K562 (cell line): ENCODE results near the gene PIP5K1B. TPM values are rescaled to one million over a fixed set of nuclear protein-coding genes. Genes with fewer than 3 reads are reported as not detected.

ENCODE experiments used
- ATAC-seq: fragments of 200-7000 bp; cut with Tn5 transposase; 3 replicates; pipeline ENCODE4 v1.9.1; 2020; ENCODE audit warnings: moderate library complexity
- BruUV-seq: library from RNA; stranded (reverse); fragments of 400-500 nt; replicated peaks from 2 replicates; lab custom pipeline; 2021; lab: Mats Ljungman, UMichigan
- CTCF ChIA-PET: fragments of 300-600 bp; formaldehyde crosslinking; extraction: SDS; loops from one replicate; lab custom pipeline; 2021; ENCODE audit warnings: low intra/inter-chr PET ratio; lab: Yijun Ruan, JAX
- POLR2A ChIA-PET: fragments of 300-600, 350-650 bp; sonication (Branson Sonifier 250); formaldehyde crosslinking; extraction: SDS; loops from one replicate; lab custom pipeline; 2021; ENCODE audit warnings: antibody characterized with exemption, inconsistent platforms; lab: Yijun Ruan, JAX
- DNase-seq, 4 experiments: peaks; one replicate each; pipeline versions ENCODE4 v3.0.0 to v3.0.0-alpha.2; 2011 to 2018; ENCODE audit warnings: low spot score in 3 of 4, mixed read lengths in 3 of 4; ENCODE audit errors: extremely low read depth in 1 of 4
- FAIRE-seq: peaks from 2 replicates; lab custom pipeline; 2011; peaks lifted over from hg19 to GRCh38; lab: Jason Lieb, UNC
- H2AFZ ChIP-seq: 2 replicates; pipeline ENCODE4 v1.6.0; 2011; ENCODE audit warnings: low read depth, low read length, control low read depth, inconsistent platforms
- H3K27ac ChIP-seq: fragments of 200-600 bp; 3 replicates; pipeline ENCODE4 v1.8.0; 2011; ENCODE audit warnings: low read depth, mild to moderate bottlenecking, control low read depth, inconsistent platforms, low read length, moderate library complexity, mixed read lengths; ENCODE audit errors: extremely low read depth
- H3K27me3 ChIP-seq, 2 experiments: fragments of 300-600 bp in 1 of 2; 2 replicates in 1 of 2; 3 replicates in 1 of 2; pipeline versions ENCODE4 v1.6.0 to v1.8.0; 2011; ENCODE audit warnings: inconsistent platforms in 2 of 2, low read length in 2 of 2, mild to moderate bottlenecking in 1 of 2, mixed read lengths in 1 of 2, moderate library complexity in 1 of 2; ENCODE audit not compliant: control insufficient read depth in 2 of 2, insufficient read depth in 2 of 2
- H3K36me3 ChIP-seq: fragments of 300-600 bp; 3 replicates; pipeline ENCODE4 v1.8.0; 2011; ENCODE audit warnings: mild to moderate bottlenecking, low read length, inconsistent platforms; ENCODE audit not compliant: control insufficient read depth, insufficient read depth
- H3K4me1 ChIP-seq, 2 experiments: fragments of 200-600 bp in 1 of 2; replicated peaks in 1 of 2; 2 replicates in 1 of 2; 3 replicates in 1 of 2; pipeline versions ENCODE4 v1.5.1 to v1.8.0; 2011; ENCODE audit warnings: inconsistent platforms in 2 of 2, low read length in 2 of 2, mild to moderate bottlenecking in 1 of 2, mixed read lengths in 1 of 2, moderate library complexity in 1 of 2; ENCODE audit not compliant: control insufficient read depth in 2 of 2, insufficient read depth in 2 of 2
- H3K4me2 ChIP-seq: 2 replicates; pipeline ENCODE4 v1.6.1; 2011; ENCODE audit warnings: low read length, control low read depth, inconsistent platforms, mixed read lengths; ENCODE audit not compliant: insufficient read depth
- H3K4me3 ChIP-seq: fragments of 200-600 bp; sonication (generic), shearing (Covaris generic); 2 replicates; pipeline ENCODE4 v1.5.1; 2016; ENCODE audit warnings: control low read depth, inconsistent platforms
- H3K79me2 ChIP-seq: fragments of 200-600 bp; 3 replicates; pipeline ENCODE4 v1.8.0; 2011; ENCODE audit warnings: low read length, inconsistent platforms; ENCODE audit not compliant: control insufficient read depth, insufficient read depth
- H3K9ac ChIP-seq, 2 experiments: 2 replicates each; pipeline versions ENCODE4 v1.6.0 to v1.6.1; 2011; ENCODE audit warnings: low read depth in 2 of 2, low read length in 2 of 2, control low read depth in 1 of 2, inconsistent platforms in 1 of 2, mild to moderate bottlenecking in 1 of 2, mixed read lengths in 1 of 2; ENCODE audit not compliant: insufficient read depth in 1 of 2
- H3K9me1 ChIP-seq: one replicate; pipeline ENCODE4 v1.6.0; 2011; ENCODE audit warnings: inconsistent platforms, mild to moderate bottlenecking, low read length, moderate library complexity; ENCODE audit not compliant: control insufficient read depth, insufficient read depth
- H3K9me3 ChIP-seq: replicated peaks from 2 replicates; pipeline ENCODE4 v1.5.1; 2011; ENCODE audit warnings: low read depth, low read length, inconsistent platforms; ENCODE audit not compliant: control insufficient read depth, insufficient read depth
- H4K20me1 ChIP-seq: replicated peaks from 2 replicates; pipeline ENCODE4 v1.6.1; 2011; ENCODE audit warnings: low read length, inconsistent platforms, mixed read lengths; ENCODE audit not compliant: control insufficient read depth, insufficient read depth
- FUS ChIP-seq: fragments of 200-400 bp; formaldehyde crosslinking; optimal IDR thresholded peaks from 2 replicates; pipeline ENCODE3; 2017; ENCODE audit warnings: low read depth, low read length
- GMEB1 ChIP-seq: fragments of 250-450 bp; sonication (Bioruptor Pico); IDR thresholded peaks from 2 replicates; pipeline ENCODE4 v1.4.0; 2020; ENCODE audit warnings: mild to moderate bottlenecking
- MCM3 ChIP-seq: fragments of 450-650 bp; IDR thresholded peaks from 2 replicates; pipeline ENCODE4 v1.6.1; 2016
- NFIC ChIP-seq: fragments of 450-650 bp; IDR thresholded peaks from 2 replicates; pipeline ENCODE4 v1.6.1; 2017; ENCODE audit warnings: mild to moderate bottlenecking, inconsistent platforms
- PBX2 ChIP-seq, 2 experiments: IDR thresholded peaks in 1 of 2; conservative IDR thresholded peaks in 1 of 2; 2 replicates each; pipeline ENCODE4 v1.6.1; 2016; ENCODE audit warnings: low read depth in 2 of 2, mild to moderate bottlenecking in 1 of 2, missing compliant biosample characterization in 1 of 2, missing genetic modification characterization in 1 of 2, moderate library complexity in 1 of 2
- PHB2 ChIP-seq: fragments of 450-650 bp; IDR thresholded peaks from 2 replicates; pipeline ENCODE4 v1.6.1; 2017; ENCODE audit warnings: low read depth
- SETDB1 ChIP-seq: IDR thresholded peaks from one replicate; pipeline ENCODE4 v1.6.1; 2012; ENCODE audit warnings: low read length, control low read depth, inconsistent platforms
- SMAD3 ChIP-seq: fragments of 450-650 bp; formaldehyde crosslinking; conservative IDR thresholded peaks from 2 replicates; pipeline ENCODE4 v1.4.0; 2020; ENCODE audit warnings: mild to moderate bottlenecking
- TAF1 ChIP-seq: IDR thresholded peaks from 2 replicates; pipeline ENCODE4 v1.6.1; 2011; ENCODE audit warnings: mild to moderate bottlenecking, low read length, moderate library complexity; ENCODE audit not compliant: insufficient read depth, control insufficient read depth, severe bottlenecking; ENCODE audit errors: extremely low read depth
- TAL1 ChIP-seq: fragments of 450-650 bp; IDR thresholded peaks from 2 replicates; pipeline ENCODE4 v1.6.1; 2016; ENCODE audit warnings: mild to moderate bottlenecking
- TCF15 ChIP-seq: fragments of 250-450 bp; sonication (Bioruptor Pico); IDR thresholded peaks from 2 replicates; pipeline ENCODE4 v1.8.0; 2022; ENCODE audit warnings: moderate library complexity, mild to moderate bottlenecking, inconsistent platforms
- WHSC1 ChIP-seq: IDR thresholded peaks from one replicate; pipeline ENCODE4 v1.6.1; 2012; ENCODE audit warnings: low read length, control low read depth, inconsistent platforms
- ZBED1 ChIP-seq: IDR thresholded peaks from 2 replicates; pipeline ENCODE4 v1.6.1; 2014
- ZNF121 ChIP-seq: sonication (generic); formaldehyde crosslinking; conservative IDR thresholded peaks from 2 replicates; pipeline ENCODE4 v1.8.0; 2022; ENCODE audit warnings: missing genetic modification reagents
- ZNF586 ChIP-seq: fragments of 450-650 bp; formaldehyde crosslinking; conservative IDR thresholded peaks from 2 replicates; pipeline ENCODE4 v1.4.0; 2020; ENCODE audit warnings: mild to moderate bottlenecking, moderate library complexity
- WGBS: fragments of 100-300 bp; shearing (Covaris generic); methylation state at CpG from one replicate; pipeline ENCODE4 v1.1.6; 2016; ENCODE audit warnings: low coverage, mixed read lengths; ENCODE audit not compliant: insufficient coverage; ENCODE audit errors: missing lambda C conversion rate; 5-methylcytosine and 5-hydroxymethylcytosine counted together
- in situ Hi-C: fragments of 300-500 bp; cut with MboI; formaldehyde crosslinking; loops from 4 replicates; pipeline ENCODE4 v1.15.0; 2018; ENCODE audit warnings: inconsistent platforms, mixed read lengths
- intact Hi-C: fragments of 100-400 bp; cut with micrococcal nuclease; formaldehyde crosslinking; loops from 2 replicates; pipeline ENCODE4 v1.14.2; 2022
- polyA plus RNA-seq, 8 experiments: library from polyadenylated mRNA; depleted of rRNA in 4 of 8; stranded (reverse) in 5 of 8; unstranded in 3 of 8; fragments of >200 nt; fragmentation: Nextera tagmentation in 2 of 8; fragmentation: Illumina TruSeq in 1 of 8; extraction: Ambion mirVana in 2 of 8; extraction: Trizol in 1 of 8; gene quantifications; 2 replicates each; pipeline versions ENCODE4 v1.2.1 to v1.2.3, GENCODE V29; 2011 to 2014; ENCODE audit warnings: inconsistent platforms in 1 of 8, missing spikeins in 1 of 8
- total RNA-seq, 7 experiments: library from RNA; depleted of rRNA in 6 of 7; stranded (reverse); fragments of >200 nt in 6 of 7; fragmentation: Illumina TruSeq in 2 of 7; extraction: Trizol in 2 of 7; gene quantifications; 2 replicates each; pipeline versions ENCODE4 v1.2.1 to v1.2.3, GENCODE V29; 2011 to 2021; ENCODE audit warnings: low replicate concordance in 1 of 7

Gene PIP5K1B
- total and polyA plus RNA-seq, 9 of the 15 experiments (the other 6 are each of a cell fraction or from before 2014, with no cell fraction given), result 3.1 to 12.9 (median 7.4) TPM

GRCh38 chr9:68795411-68795810 is 90.4 kb downstream of the PIP5K1B start (continued):
- TF ChIP-seq PBX2 (CRISPR knock-in tag; IDR thresholded peaks at IDR 0.05; ENCODE audit: low read depth) (no peak), PBX2 (tag; conservative IDR thresholded peaks at IDR 0.05; ENCODE audit: low read depth) (no peak), TCF15 (CRISPR knock-in tag) (no peak)

- Histone ChIP-seq H2AFZ (no peak overlapping the region), H3K27me3 (no peaks in the 10 kb centered on the region), H3K27ac (no peak overlapping the region), H3K36me3 (no peaks in the 10 kb centered on the region), H3K9me1 (no peaks in the 10 kb centered on the region), H3K4me1 (peaks cover 0 to 21% of the 10 kb centered on the region in 2 experiments; a peak in 3 of 5 replicates), H3K9ac (no peak overlapping the region), H3K4me2 (no peak overlapping the region), H3K4me3 (no peak overlapping the region), H3K9me3 (no peaks in the 10 kb centered on the region), H4K20me1 (0 out of 2 replicates have a peak, but pooled peaks cover 4% of the 10 kb centered on the region), H3K79me2 (peaks cover 6% of the 10 kb centered on the region; the same call in 2 of the 3 replicates)
- ATAC-seq (no peak), DNase-seq (no peak), FAIRE-seq (no peak)
- CTCF ChIA-PET, result no interaction called here
- TF ChIP-seq PHB2, result no peak
- no peak for TF ChIP-seq FUS
- no peak for TF ChIP-seq ZNF121 (CRISPR knock-in tag)
- TF ChIP-seq NFIC, result no peak
- no peak for TF ChIP-seq SMAD3 (CRISPR knock-in tag)
- no peak for TF ChIP-seq SETDB1
- TF ChIP-seq ZNF586 (CRISPR knock-in tag), result no peak
- TF ChIP-seq TAF1, result no peak
- TF ChIP-seq WHSC1, result no peak
- no peak for TF ChIP-seq GMEB1
- no peak for TF ChIP-seq MCM3
- no peak for TF ChIP-seq TAL1
- no peak for TF ChIP-seq ZBED1
- intact Hi-C loops (no loop called here), in situ Hi-C loops (no loop called here)
- POLR2A ChIA-PET, result no interaction called here
- WGBS, result 82% methylated on average over 3 of the region's 3 CpGs
- no TSS peak for BruUV-seq
Observed at GRCh38 chr9:68797116-68797515, 92.1 kb downstream of the PIP5K1B start.
